ENCODE measurements around the gene CCDC170. TPM values are rescaled to one million over a fixed set of nuclear protein-coding genes. Genes with fewer than 3 reads are reported as not detected.

CCDC170 gene
- total and polyA plus RNA-seq, 9 of the 15 experiments (the other 6 are each of a cell fraction or from before 2014, with no cell fraction given), result 0.01 to 0.18 (median 0.05) TPM; not detected in 6

DNA sequence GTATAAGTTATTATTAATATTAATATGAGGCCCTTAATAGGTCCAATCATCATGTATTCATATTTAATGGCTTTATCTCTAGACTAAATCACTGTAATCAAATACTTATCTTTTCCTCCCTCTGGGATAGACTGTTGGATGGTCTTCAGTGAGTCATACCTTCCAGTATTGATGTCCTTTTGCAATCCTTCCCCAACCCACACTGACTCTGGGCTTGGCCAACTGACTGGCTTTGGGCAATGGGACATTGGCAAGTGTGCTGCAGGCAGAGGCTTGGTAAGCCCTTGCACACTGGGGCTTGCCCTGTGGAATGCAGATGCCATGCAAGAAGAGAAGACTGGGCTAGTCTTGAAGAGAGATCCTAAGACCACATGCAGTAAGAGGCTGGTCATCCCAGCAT, 136.6 kb downstream of the CCDC170 start:
- Histone ChIP-seq H3K79me2 (ENCODE audit: control insufficient read depth, insufficient read depth, low read length) (no peaks in the 10 kb centered on the region), H3K9me1 (ENCODE audit: control insufficient read depth, insufficient read depth, low read length) (no peaks in the 10 kb centered on the region), H4K20me1 (replicated peaks; ENCODE audit: control insufficient read depth, insufficient read depth, low read length) (no peaks in the 10 kb centered on the region), H3K4me2 (ENCODE audit: insufficient read depth, low read length) (no peak overlapping the region), H3K9ac (ENCODE audit: insufficient read depth in 1 of 2, low read depth in 2 of 2, low read length in 2 of 2) (no peak overlapping the region), H3K4me3 (no peak overlapping the region), H2AFZ (ENCODE audit: low read depth, low read length) (no peak overlapping the region), H3K4me1 (replicated peaks in 1 of 2; ENCODE audit: control insufficient read depth in 2 of 2, insufficient read depth in 2 of 2, low read length in 2 of 2) (no peaks in the 10 kb centered on the region), H3K27ac (ENCODE audit: extremely low read depth, low read depth, low read length) (no peak overlapping the region), H3K27me3 (ENCODE audit: control insufficient read depth in 2 of 2, insufficient read depth in 2 of 2, low read length in 2 of 2) (no peaks in the 10 kb centered on the region), H3K36me3 (ENCODE audit: control insufficient read depth, insufficient read depth, low read length) (no peaks in the 10 kb centered on the region), H3K9me3 (replicated peaks; ENCODE audit: control insufficient read depth, insufficient read depth, low read depth, low read length) (no peaks in the 10 kb centered on the region)
- FAIRE-seq, result no peak
- BruUV-seq (replicated peaks), result no TSS peak
- in situ Hi-C loops (cut with MboI), result no loop called here
- POLR2A ChIA-PET, result no interaction called here
- TF ChIP-seq ZNF408 (CRISPR knock-in tag; IDR thresholded peaks at IDR 0.05; ENCODE audit: low read depth) (no peak), POU5F1 (IDR thresholded peaks at IDR 0.05; ENCODE audit: borderline replicate concordance, low read depth, low read length, partially characterized antibody) (no peak), C11orf30 (IDR thresholded peaks at IDR 0.05; ENCODE audit: low read depth) (no peak)
- TF ChIP-seq, protein P1, sequence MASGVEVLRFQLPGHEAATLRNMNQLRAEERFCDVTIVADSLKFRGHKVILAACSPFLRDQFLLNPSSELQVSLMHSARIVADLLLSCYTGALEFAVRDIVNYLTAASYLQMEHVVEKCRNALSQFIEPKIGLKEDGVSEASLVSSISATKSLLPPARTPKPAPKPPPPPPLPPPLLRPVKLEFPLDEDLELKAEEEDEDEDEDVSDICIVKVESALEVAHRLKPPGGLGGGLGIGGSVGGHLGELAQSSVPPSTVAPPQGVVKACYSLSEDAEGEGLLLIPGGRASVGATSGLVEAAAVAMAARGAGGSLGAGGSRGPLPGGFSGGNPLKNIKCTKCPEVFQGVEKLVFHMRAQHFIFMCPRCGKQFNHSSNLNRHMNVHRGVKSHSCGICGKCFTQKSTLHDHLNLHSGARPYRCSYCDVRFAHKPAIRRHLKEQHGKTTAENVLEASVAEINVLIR (CRISPR knock-in tag; IDR thresholded peaks at IDR 0.05), result no peak
- intact Hi-C loops (cut with micrococcal nuclease), result no loop called here
- CTCF ChIA-PET (ENCODE audit: low intra/inter-chr PET ratio), result no interaction called here
- DNase-seq (ENCODE audit: extremely low read depth in 1 of 4, low spot score in 3 of 4), result no peak
- no peak for ATAC-seq

DNA sequence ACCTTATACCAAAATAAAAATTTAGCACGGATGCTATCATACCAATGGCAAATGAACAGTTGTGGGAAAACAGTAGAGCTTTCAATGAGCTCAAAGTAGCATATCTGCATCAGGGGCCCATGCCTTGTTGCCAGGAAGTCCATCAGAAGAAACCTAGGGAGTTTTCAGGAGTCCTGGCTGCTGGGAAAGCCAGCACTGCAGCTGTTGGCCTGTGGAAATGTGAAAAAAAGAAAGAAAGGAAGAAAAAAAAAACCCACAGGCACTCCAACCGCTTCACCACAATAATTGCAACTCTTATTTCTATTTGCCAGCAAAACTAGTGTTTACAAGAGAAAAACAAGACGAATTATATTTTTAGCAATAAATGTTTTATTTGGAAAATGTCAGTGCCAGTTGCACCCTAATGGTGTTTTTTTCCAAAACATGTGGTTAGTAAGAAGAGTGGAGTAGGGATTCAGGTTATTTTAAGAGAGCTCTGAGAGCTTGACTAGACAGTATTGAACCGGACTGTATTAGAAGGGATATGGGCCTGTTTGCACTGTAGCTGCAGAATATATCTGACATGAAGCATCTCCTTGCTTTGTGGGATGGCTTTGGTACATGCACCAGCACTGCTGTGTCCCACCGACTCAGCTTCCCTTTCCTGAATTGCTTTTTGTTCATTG, 137.3 kb downstream of the CCDC170 start:
- Histone ChIP-seq H3K9ac (ENCODE audit: insufficient read depth in 1 of 2, low read depth in 2 of 2, low read length in 2 of 2) (no peak overlapping the region), H3K4me1 (replicated peaks in 1 of 2; ENCODE audit: control insufficient read depth in 2 of 2, insufficient read depth in 2 of 2, low read length in 2 of 2) (no peaks in the 10 kb centered on the region), H3K27ac (ENCODE audit: extremely low read depth, low read depth, low read length) (no peak overlapping the region), H3K27me3 (ENCODE audit: control insufficient read depth in 2 of 2, insufficient read depth in 2 of 2, low read length in 2 of 2) (no peaks in the 10 kb centered on the region), H4K20me1 (replicated peaks; ENCODE audit: control insufficient read depth, insufficient read depth, low read length) (no peaks in the 10 kb centered on the region), H3K4me2 (ENCODE audit: insufficient read depth, low read length) (no peak overlapping the region), H2AFZ (ENCODE audit: low read depth, low read length) (no peak overlapping the region), H3K4me3 (no peak overlapping the region), H3K79me2 (ENCODE audit: control insufficient read depth, insufficient read depth, low read length) (no peaks in the 10 kb centered on the region), H3K9me3 (replicated peaks; ENCODE audit: control insufficient read depth, insufficient read depth, low read depth, low read length) (no peaks in the 10 kb centered on the region), H3K9me1 (ENCODE audit: control insufficient read depth, insufficient read depth, low read length) (no peaks in the 10 kb centered on the region), H3K36me3 (ENCODE audit: control insufficient read depth, insufficient read depth, low read length) (no peaks in the 10 kb centered on the region)
- no peak for TF ChIP-seq SIRT6 (IDR thresholded peaks at IDR 0.05; ENCODE audit: low read depth, low read length)
- TF ChIP-seq YBX1 (IDR thresholded peaks at IDR 0.05), result no peak
- no peak for TF ChIP-seq SRSF9 (IDR thresholded peaks at IDR 0.05; ENCODE audit: borderline replicate concordance, low read depth, low read length)
- ChIA-PET CTCF (ENCODE audit: low intra/inter-chr PET ratio) (no interaction called here), POLR2A (no interaction called here)
- FAIRE-seq (no peak), DNase-seq (ENCODE audit: extremely low read depth in 1 of 4, low spot score in 3 of 4) (no peak), ATAC-seq (no peak)
- 0% methylated on average over 5 of the region's 5 CpGs for WGBS (ENCODE audit: insufficient coverage, low coverage, missing lambda C conversion rate)
- no TSS peak for BruUV-seq (replicated peaks)
- intact Hi-C loops (cut with micrococcal nuclease) (no loop called here), in situ Hi-C loops (cut with MboI) (no loop called here)
